Smooth muscle cell (in vitro differentiated cells): ENCODE data around the gene ICOS. TPM values are rescaled to one million over a fixed set of nuclear protein-coding genes. Genes with fewer than 3 reads are reported as not detected.

ENCODE experiments used
- DNase-seq: peaks from one replicate; lab custom pipeline; 2025; ENCODE audit not compliant: unreplicated experiment; lab: John Stamatoyannopoulos, UW
- H2AFZ ChIP-seq: fragments of 200-600 bp; sonication (generic); 2 replicates; pipeline ENCODE4 v1.6.0; 2016; ENCODE audit warnings: antibody characterized with exemption, low read depth, mild to moderate bottlenecking
- H3F3A ChIP-seq: fragments of 200-600 bp; sonication (generic); 2 replicates; pipeline ENCODE4 v1.6.0; 2017; ENCODE audit warnings: antibody characterized with exemption, low read depth
- H3K27ac ChIP-seq: fragments of 200-600 bp; sonication (generic); 2 replicates; pipeline ENCODE4 v1.5.1; 2016; ENCODE audit warnings: low read depth, mild to moderate bottlenecking
- H3K27me3 ChIP-seq: fragments of 200-600 bp; sonication (generic); 2 replicates; pipeline ENCODE4 v1.6.1; 2016; ENCODE audit warnings: low read depth, mild to moderate bottlenecking
- H3K36me3 ChIP-seq: fragments of 200-600 bp; sonication (generic); 2 replicates; pipeline ENCODE4 v1.5.1; 2016; ENCODE audit warnings: low read depth
- H3K4me1 ChIP-seq: fragments of 200-600 bp; sonication (generic); 2 replicates; pipeline ENCODE4 v1.5.1; 2016; ENCODE audit warnings: low read depth
- H3K4me2 ChIP-seq: fragments of 200-600 bp; sonication (generic); 2 replicates; pipeline ENCODE4 v1.6.0; 2016; ENCODE audit warnings: mild to moderate bottlenecking
- H3K4me3 ChIP-seq: fragments of 200-600 bp; sonication (generic); 2 replicates; pipeline ENCODE4 v1.5.1; 2016; ENCODE audit warnings: mild to moderate bottlenecking
- H3K79me2 ChIP-seq: fragments of 200-600 bp; sonication (generic); 2 replicates; pipeline ENCODE4 v1.6.0; 2016; ENCODE audit warnings: low read depth, mild to moderate bottlenecking
- H3K9ac ChIP-seq: fragments of 200-600 bp; sonication (generic); 2 replicates; pipeline ENCODE4 v1.6.0; 2016; ENCODE audit warnings: low read depth
- H3K9me3 ChIP-seq: fragments of 200-600 bp; sonication (generic); replicated peaks from 2 replicates; pipeline ENCODE4 v1.5.1; 2016; ENCODE audit warnings: low read depth
- H4K20me1 ChIP-seq: fragments of 200-600 bp; sonication (generic); 2 replicates; pipeline ENCODE4 v1.6.0; 2016; ENCODE audit warnings: low read depth
- WGBS: methylation state at CpG from one replicate; pipeline ENCODE4 v1.1.7; 2016; ENCODE audit warnings: low lambda C conversion rate; 5-methylcytosine and 5-hydroxymethylcytosine counted together
- polyA plus RNA-seq: library from polyadenylated mRNA; unstranded; fragments of >200 nt; fragmentation: Nextera tagmentation; extraction: Ambion mirVana; gene quantifications from 2 replicates; pipeline ENCODE4 v1.2.1, GENCODE V29; 2016
- total RNA-seq: library from RNA; depleted of rRNA; stranded (reverse); fragments of >200 nt; gene quantifications from 2 replicates; pipeline ENCODE4 v1.2.3, GENCODE V29; 2014
- TF ChIP-seq, protein P1 (sequence below): fragments of 200-600 bp; sonication (generic); IDR thresholded peaks from 2 replicates; pipeline ENCODE4 v1.5.1; 2017; ENCODE audit warnings: borderline replicate concordance, mild to moderate bottlenecking, antibody characterized with exemption; ENCODE audit not compliant: insufficient read depth, poor library complexity, severe bottlenecking

ICOS gene
- total and polyA plus RNA-seq, 2 experiments from 2014 or later: not detected

- Histone ChIP-seq H4K20me1 (no peaks in the 10 kb centered on the region), H3K4me1 (no peaks in the 10 kb centered on the region), H3F3A (no peaks in the 10 kb centered on the region), H3K9me3 (no peaks in the 10 kb centered on the region), H2AFZ (peak overlapping the region; percentile 27), H3K27ac (no peak overlapping the region), H3K79me2 (no peaks in the 10 kb centered on the region), H3K36me3 (no peaks in the 10 kb centered on the region), H3K27me3 (no peaks in the 10 kb centered on the region), H3K4me2 (no peak overlapping the region), H3K4me3 (no peak overlapping the region), H3K9ac (no peak overlapping the region)
- 95% methylated on average over 1 of the region's 1 CpG for WGBS
- TF ChIP-seq, protein P1, sequence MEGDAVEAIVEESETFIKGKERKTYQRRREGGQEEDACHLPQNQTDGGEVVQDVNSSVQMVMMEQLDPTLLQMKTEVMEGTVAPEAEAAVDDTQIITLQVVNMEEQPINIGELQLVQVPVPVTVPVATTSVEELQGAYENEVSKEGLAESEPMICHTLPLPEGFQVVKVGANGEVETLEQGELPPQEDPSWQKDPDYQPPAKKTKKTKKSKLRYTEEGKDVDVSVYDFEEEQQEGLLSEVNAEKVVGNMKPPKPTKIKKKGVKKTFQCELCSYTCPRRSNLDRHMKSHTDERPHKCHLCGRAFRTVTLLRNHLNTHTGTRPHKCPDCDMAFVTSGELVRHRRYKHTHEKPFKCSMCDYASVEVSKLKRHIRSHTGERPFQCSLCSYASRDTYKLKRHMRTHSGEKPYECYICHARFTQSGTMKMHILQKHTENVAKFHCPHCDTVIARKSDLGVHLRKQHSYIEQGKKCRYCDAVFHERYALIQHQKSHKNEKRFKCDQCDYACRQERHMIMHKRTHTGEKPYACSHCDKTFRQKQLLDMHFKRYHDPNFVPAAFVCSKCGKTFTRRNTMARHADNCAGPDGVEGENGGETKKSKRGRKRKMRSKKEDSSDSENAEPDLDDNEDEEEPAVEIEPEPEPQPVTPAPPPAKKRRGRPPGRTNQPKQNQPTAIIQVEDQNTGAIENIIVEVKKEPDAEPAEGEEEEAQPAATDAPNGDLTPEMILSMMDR: no peak
- DNase-seq: no peak
These were observed 45.8 kb upstream of the ICOS start for GRCh38 chr2:203890733-203891132.

DNA sequence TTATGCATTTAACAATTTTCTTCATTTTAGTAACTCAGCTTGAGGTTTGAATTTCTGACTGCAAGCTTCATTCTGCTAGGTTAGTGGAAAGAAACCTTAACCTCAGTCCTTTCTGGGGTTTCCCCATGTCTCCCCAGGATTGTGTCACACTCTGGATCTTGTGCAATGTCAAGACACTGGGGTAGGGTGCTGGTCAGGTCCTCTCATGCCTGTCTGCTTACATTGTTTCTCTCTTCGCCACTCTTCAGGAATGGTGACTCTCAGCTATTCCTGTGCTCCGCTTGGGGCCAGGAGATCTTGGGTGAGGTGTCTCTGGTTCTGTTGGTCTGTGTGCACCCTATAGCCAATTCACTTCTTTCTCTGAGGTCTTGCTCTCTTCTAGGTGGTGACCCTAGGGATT, 45.1 kb upstream of the ICOS start:
- Histone ChIP-seq H2AFZ (no peak overlapping the region), H3K4me3 (no peak overlapping the region), H3K36me3 (no peaks in the 10 kb centered on the region), H3K4me2 (no peak overlapping the region), H4K20me1 (no peaks in the 10 kb centered on the region), H3K27ac (no peak overlapping the region), H3K9me3 (no peaks in the 10 kb centered on the region), H3K4me1 (no peaks in the 10 kb centered on the region), H3K79me2 (no peaks in the 10 kb centered on the region), H3F3A (no peaks in the 10 kb centered on the region), H3K9ac (no peak overlapping the region), H3K27me3 (no peaks in the 10 kb centered on the region)
- no peak for DNase-seq
- TF ChIP-seq, protein P1: no peak
- WGBS: 93% methylated on average over 2 of the region's 2 CpGs

GRCh38 chr2:203892207-203892606, 44.4 kb upstream of the ICOS start:
- Histone ChIP-seq H3F3A (no peaks in the 10 kb centered on the region), H3K4me3 (no peak overlapping the region), H3K36me3 (no peaks in the 10 kb centered on the region), H3K79me2 (no peaks in the 10 kb centered on the region), H2AFZ (no peak overlapping the region), H3K4me1 (no peaks in the 10 kb centered on the region), H3K4me2 (no peak overlapping the region), H4K20me1 (no peaks in the 10 kb centered on the region), H3K27ac (no peak overlapping the region), H3K9me3 (no peaks in the 10 kb centered on the region), H3K27me3 (no peaks in the 10 kb centered on the region), H3K9ac (no peak overlapping the region)
- TF ChIP-seq, protein P1: no peak
- no peak for DNase-seq
- WGBS: 80% methylated on average over 4 of the region's 4 CpGs

DNA sequence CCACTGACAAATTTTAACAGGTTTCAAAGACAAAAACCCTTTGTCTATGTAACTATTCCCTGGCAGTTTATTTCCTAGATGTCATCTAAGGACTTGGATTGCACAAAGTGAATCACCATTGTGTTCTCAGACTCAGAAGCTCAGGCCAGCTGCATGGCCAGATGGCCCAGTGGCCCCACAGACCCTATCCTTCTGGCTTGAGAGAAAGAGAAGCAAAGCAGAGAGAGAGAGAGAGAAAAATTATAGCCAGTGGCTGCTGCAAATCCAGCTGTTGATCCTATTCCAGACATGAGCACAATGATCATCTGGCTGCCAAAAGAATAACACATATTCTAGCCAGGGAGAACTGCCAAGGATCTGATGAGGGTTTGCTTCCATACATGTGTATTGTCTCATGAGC, 43.2 kb upstream of the ICOS start:
- H3K9me3 ChIP-seq: no peaks in the 10 kb centered on the region
- H3F3A ChIP-seq: no peaks in the 10 kb centered on the region
- H3K4me1 ChIP-seq: no peaks in the 10 kb centered on the region
- no peaks in the 10 kb centered on the region for H3K27me3 ChIP-seq
- DNase-seq: no peak
- H3K9ac ChIP-seq: no peak overlapping the region
- no peak overlapping the region for H3K4me3 ChIP-seq
- H4K20me1 ChIP-seq: no peaks in the 10 kb centered on the region
- TF ChIP-seq, protein P1: no peak
- no peak overlapping the region for H3K4me2 ChIP-seq
- no peaks in the 10 kb centered on the region for H3K79me2 ChIP-seq
- H2AFZ ChIP-seq: no peak overlapping the region
- no peak overlapping the region for H3K27ac ChIP-seq
- H3K36me3 ChIP-seq: no peaks in the 10 kb centered on the region
